GM23338 (cell line): Measurements from ENCODE around the gene SLC35G1. TPM values are rescaled to one million over a fixed set of nuclear protein-coding genes. Genes with fewer than 3 reads are reported as not detected.

ENCODE experiments used
- ATAC-seq: fragments of 200-7000 bp; cut with Tn5 transposase; 3 replicates; pipeline ENCODE4 v1.9.1; 2020
- DNase-seq: peaks from one replicate; pipeline ENCODE4 v3.0.0-alpha.2; 2015; ENCODE audit warnings: low spot score
- H2AFZ ChIP-seq: fragments of 200-600 bp; sonication (generic); 2 replicates; pipeline ENCODE4 v1.8.0; 2016; ENCODE audit warnings: antibody characterized with exemption, mild to moderate bottlenecking, moderate library complexity
- H3F3A ChIP-seq: fragments of 200-600 bp; sonication (generic); replicated peaks from 2 replicates; pipeline ENCODE4 v1.8.0; 2017; ENCODE audit warnings: antibody characterized with exemption, mixed run types, low read depth
- H3K27ac ChIP-seq: fragments of 200-600 bp; sonication (generic); 2 replicates; pipeline ENCODE4 v1.6.1; 2016; ENCODE audit warnings: low read depth
- H3K27me3 ChIP-seq: fragments of 200-600 bp; sonication (generic); 2 replicates; pipeline ENCODE4 v1.8.0; 2016; ENCODE audit warnings: mild to moderate bottlenecking, mixed run types, moderate library complexity; ENCODE audit not compliant: insufficient read depth
- H3K36me3 ChIP-seq: fragments of 200-600 bp; sonication (generic); 2 replicates; pipeline ENCODE4 v1.8.0; 2016; ENCODE audit warnings: mild to moderate bottlenecking; ENCODE audit not compliant: insufficient read depth
- H3K4me1 ChIP-seq: fragments of 200-600 bp; sonication (generic); 2 replicates; pipeline ENCODE4 v1.8.0; 2016; ENCODE audit warnings: mild to moderate bottlenecking, moderate library complexity; ENCODE audit not compliant: insufficient read depth
- H3K4me2 ChIP-seq: fragments of 200-600 bp; sonication (generic); 2 replicates; pipeline ENCODE4 v1.7.1; 2017; ENCODE audit warnings: mixed run types
- H3K4me3 ChIP-seq: fragments of 200-600 bp; sonication (generic); 2 replicates; pipeline ENCODE4 v1.6.1; 2016; ENCODE audit warnings: mixed run types
- H3K79me2 ChIP-seq: fragments of 200-600 bp; sonication (generic); replicated peaks from 2 replicates; pipeline ENCODE4 v1.8.0; 2017; ENCODE audit warnings: mild to moderate bottlenecking; ENCODE audit not compliant: insufficient read depth
- H3K9me2 ChIP-seq: fragments of 200-600 bp; sonication (generic); 2 replicates; pipeline ENCODE4 v1.8.0; 2017; ENCODE audit not compliant: insufficient read depth
- H4K20me1 ChIP-seq: fragments of 200-600 bp; sonication (generic); replicated peaks from 2 replicates; pipeline ENCODE4 v1.8.0; 2017; ENCODE audit warnings: mild to moderate bottlenecking; ENCODE audit not compliant: insufficient read depth
- H3K27ac Mint-ChIP-seq: 2 replicates; pipeline ENCODE4 v1.8.0; 2020; ENCODE audit warnings: inconsistent platforms, mild to moderate bottlenecking, moderate library complexity, mixed read lengths
- H3K27me3 Mint-ChIP-seq: 3 replicates; pipeline ENCODE4 v1.8.0; 2022; ENCODE audit warnings: low read depth, mild to moderate bottlenecking, moderate library complexity, mixed read lengths, inconsistent platforms; ENCODE audit not compliant: insufficient read depth, poor library complexity
- H3K36me3 Mint-ChIP-seq: 3 replicates; pipeline ENCODE4 v1.8.0; 2021; ENCODE audit warnings: low read depth, mild to moderate bottlenecking, inconsistent platforms, moderate library complexity, mixed read lengths
- H3K4me1 Mint-ChIP-seq: 3 replicates; pipeline ENCODE4 v1.8.0; 2020; ENCODE audit warnings: mild to moderate bottlenecking, inconsistent platforms, mixed read lengths
- H3K4me3 Mint-ChIP-seq: 3 replicates; pipeline ENCODE4 v1.8.0; 2021; ENCODE audit warnings: moderate library complexity, mild to moderate bottlenecking, inconsistent platforms, mixed read lengths
- H3K9me3 Mint-ChIP-seq: 3 replicates; pipeline ENCODE4 v1.8.0; 2020; ENCODE audit warnings: moderate library complexity, mild to moderate bottlenecking, inconsistent platforms, mixed read lengths
- EZH2 ChIP-seq: fragments of 200-600 bp; sonication (generic); IDR thresholded peaks from one replicate; pipeline ENCODE4 v1.8.0; 2017; ENCODE audit warnings: antibody characterized with exemption, mild to moderate bottlenecking, low read depth; ENCODE audit not compliant: unreplicated experiment
- EZH2phosphoT487 ChIP-seq: fragments of 200-600 bp; sonication (generic); IDR thresholded peaks from one replicate; pipeline ENCODE4 v1.8.1; 2018; ENCODE audit warnings: antibody characterized with exemption; ENCODE audit not compliant: unreplicated experiment
- JUNB ChIP-seq: IDR thresholded peaks from one replicate; pipeline ENCODE4 v1.6.1; 2016; ENCODE audit warnings: antibody characterized with exemption; ENCODE audit not compliant: unreplicated experiment
- NANOG ChIP-seq: IDR thresholded peaks from 2 replicates; pipeline ENCODE4 v1.6.1; 2016; ENCODE audit warnings: antibody characterized with exemption, borderline replicate concordance
- POLR2AphosphoS5 ChIP-seq: IDR thresholded peaks from 2 replicates; pipeline ENCODE4 v1.6.1; 2016; ENCODE audit warnings: antibody characterized with exemption, low read depth
- STAT1 ChIP-seq: IDR thresholded peaks from one replicate; pipeline ENCODE4 v1.6.1; 2016; ENCODE audit warnings: antibody characterized with exemption; ENCODE audit not compliant: unreplicated experiment
- ZNF114 ChIP-seq: fragments of 250-450 bp; sonication (Bioruptor Pico); IDR thresholded peaks from 2 replicates; pipeline ENCODE4 v1.5.0; 2020; ENCODE audit warnings: mild to moderate bottlenecking, moderate library complexity
- ZNF331 ChIP-seq: fragments of 250-450 bp; sonication (Bioruptor Pico); IDR thresholded peaks from 2 replicates; pipeline ENCODE4 v1.5.0; 2020; ENCODE audit warnings: low read depth, mild to moderate bottlenecking, moderate library complexity
- polyA plus RNA-seq: library from polyadenylated mRNA; unstranded; fragments of >200 nt; fragmentation: Nextera tagmentation; extraction: Ambion mirVana; gene quantifications from 2 replicates; pipeline ENCODE4 v1.2.1, GENCODE V29; 2016
- total RNA-seq: library from RNA; depleted of rRNA; stranded (reverse); fragments of >200 nt; shearing (Covaris generic); gene quantifications from 2 replicates; pipeline ENCODE4 v1.2.3, GENCODE V29; 2014
- TF ChIP-seq, protein P1 (sequence below): IDR thresholded peaks from one replicate; pipeline ENCODE4 v1.6.1; 2018; ENCODE audit warnings: antibody characterized with exemption; ENCODE audit not compliant: unreplicated experiment
- TF ChIP-seq, protein P2 (sequence below): fragments of 250-450 bp; sonication (Bioruptor Pico); IDR thresholded peaks from 2 replicates; pipeline ENCODE4 v1.5.0; 2020; ENCODE audit warnings: mild to moderate bottlenecking, moderate library complexity
- TF ChIP-seq, protein P3 (sequence below): IDR thresholded peaks from 2 replicates; pipeline ENCODE4 v1.6.1; 2016; ENCODE audit warnings: antibody characterized with exemption

Gene SLC35G1
- total and polyA plus RNA-seq, 2 experiments from 2014 or later, result 3.9 to 4.1 TPM

DNA sequence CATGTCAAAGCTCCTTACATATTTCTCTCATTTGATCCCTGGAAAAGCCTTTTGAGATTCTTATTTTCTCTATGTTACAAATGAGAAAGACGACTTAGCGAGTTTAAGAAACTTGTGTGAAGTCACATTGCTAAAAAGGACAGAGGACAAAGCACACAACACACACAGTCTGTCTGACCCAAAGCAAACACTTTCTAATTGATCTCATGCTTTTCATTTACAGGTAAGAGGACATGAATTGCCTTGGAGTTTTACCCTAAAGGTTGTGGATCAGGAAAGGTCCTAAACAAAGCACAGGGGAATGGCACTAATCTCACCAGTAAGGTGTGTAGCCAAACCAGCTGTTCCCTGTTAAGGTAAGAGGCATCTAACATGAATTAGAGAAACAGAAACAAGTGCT lies 18.7 kb downstream of the SLC35G1 start (continued):
- TF ChIP-seq, protein P1, sequence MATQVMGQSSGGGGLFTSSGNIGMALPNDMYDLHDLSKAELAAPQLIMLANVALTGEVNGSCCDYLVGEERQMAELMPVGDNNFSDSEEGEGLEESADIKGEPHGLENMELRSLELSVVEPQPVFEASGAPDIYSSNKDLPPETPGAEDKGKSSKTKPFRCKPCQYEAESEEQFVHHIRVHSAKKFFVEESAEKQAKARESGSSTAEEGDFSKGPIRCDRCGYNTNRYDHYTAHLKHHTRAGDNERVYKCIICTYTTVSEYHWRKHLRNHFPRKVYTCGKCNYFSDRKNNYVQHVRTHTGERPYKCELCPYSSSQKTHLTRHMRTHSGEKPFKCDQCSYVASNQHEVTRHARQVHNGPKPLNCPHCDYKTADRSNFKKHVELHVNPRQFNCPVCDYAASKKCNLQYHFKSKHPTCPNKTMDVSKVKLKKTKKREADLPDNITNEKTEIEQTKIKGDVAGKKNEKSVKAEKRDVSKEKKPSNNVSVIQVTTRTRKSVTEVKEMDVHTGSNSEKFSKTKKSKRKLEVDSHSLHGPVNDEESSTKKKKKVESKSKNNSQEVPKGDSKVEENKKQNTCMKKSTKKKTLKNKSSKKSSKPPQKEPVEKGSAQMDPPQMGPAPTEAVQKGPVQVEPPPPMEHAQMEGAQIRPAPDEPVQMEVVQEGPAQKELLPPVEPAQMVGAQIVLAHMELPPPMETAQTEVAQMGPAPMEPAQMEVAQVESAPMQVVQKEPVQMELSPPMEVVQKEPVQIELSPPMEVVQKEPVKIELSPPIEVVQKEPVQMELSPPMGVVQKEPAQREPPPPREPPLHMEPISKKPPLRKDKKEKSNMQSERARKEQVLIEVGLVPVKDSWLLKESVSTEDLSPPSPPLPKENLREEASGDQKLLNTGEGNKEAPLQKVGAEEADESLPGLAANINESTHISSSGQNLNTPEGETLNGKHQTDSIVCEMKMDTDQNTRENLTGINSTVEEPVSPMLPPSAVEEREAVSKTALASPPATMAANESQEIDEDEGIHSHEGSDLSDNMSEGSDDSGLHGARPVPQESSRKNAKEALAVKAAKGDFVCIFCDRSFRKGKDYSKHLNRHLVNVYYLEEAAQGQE, result no peak
- TF ChIP-seq POLR2AphosphoS5 (no peak), NANOG (no peak)

DNA sequence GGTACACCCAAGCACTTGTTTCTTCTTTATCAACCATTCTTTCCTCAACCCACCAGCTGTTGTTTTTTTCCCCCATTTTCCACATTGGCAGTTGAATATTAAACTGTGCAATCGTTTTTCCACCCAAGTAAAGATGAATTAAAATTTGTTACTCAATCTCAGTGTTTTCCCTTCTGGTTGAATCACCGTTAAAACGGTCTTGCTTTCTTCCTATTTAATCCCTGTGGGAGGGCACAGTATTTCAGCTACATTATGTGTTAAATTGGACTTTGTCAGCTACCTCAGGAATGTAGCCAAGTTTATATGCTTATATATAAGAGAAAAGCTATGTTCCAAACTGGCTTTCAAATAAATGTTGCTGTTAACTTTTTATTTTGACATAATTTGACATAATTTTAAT lies 19.9 kb downstream of the SLC35G1 start:
- Histone ChIP-seq H3K27me3 (no peaks in the 10 kb centered on the region), H3K9me2 (no peaks in the 10 kb centered on the region), H4K20me1 (no peaks in the 10 kb centered on the region; the same call in 1 of the 2 replicates), H3F3A (no peaks in the 10 kb centered on the region), H3K4me2 (no peak overlapping the region), H3K79me2 (no peaks in the 10 kb centered on the region), H3K4me3 (no peak overlapping the region), H3K36me3 (no peaks in the 10 kb centered on the region), H3K27ac (no peak overlapping the region), H3K4me1 (no peaks in the 10 kb centered on the region), H2AFZ (no peak overlapping the region)
- ATAC-seq (no peak), DNase-seq (no peak)
- peaks cover 13% of the 10 kb centered on the region for H3K4me1 Mint-ChIP-seq
- no peak overlapping the region for H3K27ac Mint-ChIP-seq
- peaks cover 3% of the 10 kb centered on the region for H3K27me3 Mint-ChIP-seq
- no peaks in the 10 kb centered on the region for H3K36me3 Mint-ChIP-seq
- H3K9me3 Mint-ChIP-seq, result no peaks in the 10 kb centered on the region
- H3K4me3 Mint-ChIP-seq, result no peak overlapping the region
- no peak for TF ChIP-seq EZH2phosphoT487
- TF ChIP-seq ZNF331, result no peak
- TF ChIP-seq, protein P2, sequence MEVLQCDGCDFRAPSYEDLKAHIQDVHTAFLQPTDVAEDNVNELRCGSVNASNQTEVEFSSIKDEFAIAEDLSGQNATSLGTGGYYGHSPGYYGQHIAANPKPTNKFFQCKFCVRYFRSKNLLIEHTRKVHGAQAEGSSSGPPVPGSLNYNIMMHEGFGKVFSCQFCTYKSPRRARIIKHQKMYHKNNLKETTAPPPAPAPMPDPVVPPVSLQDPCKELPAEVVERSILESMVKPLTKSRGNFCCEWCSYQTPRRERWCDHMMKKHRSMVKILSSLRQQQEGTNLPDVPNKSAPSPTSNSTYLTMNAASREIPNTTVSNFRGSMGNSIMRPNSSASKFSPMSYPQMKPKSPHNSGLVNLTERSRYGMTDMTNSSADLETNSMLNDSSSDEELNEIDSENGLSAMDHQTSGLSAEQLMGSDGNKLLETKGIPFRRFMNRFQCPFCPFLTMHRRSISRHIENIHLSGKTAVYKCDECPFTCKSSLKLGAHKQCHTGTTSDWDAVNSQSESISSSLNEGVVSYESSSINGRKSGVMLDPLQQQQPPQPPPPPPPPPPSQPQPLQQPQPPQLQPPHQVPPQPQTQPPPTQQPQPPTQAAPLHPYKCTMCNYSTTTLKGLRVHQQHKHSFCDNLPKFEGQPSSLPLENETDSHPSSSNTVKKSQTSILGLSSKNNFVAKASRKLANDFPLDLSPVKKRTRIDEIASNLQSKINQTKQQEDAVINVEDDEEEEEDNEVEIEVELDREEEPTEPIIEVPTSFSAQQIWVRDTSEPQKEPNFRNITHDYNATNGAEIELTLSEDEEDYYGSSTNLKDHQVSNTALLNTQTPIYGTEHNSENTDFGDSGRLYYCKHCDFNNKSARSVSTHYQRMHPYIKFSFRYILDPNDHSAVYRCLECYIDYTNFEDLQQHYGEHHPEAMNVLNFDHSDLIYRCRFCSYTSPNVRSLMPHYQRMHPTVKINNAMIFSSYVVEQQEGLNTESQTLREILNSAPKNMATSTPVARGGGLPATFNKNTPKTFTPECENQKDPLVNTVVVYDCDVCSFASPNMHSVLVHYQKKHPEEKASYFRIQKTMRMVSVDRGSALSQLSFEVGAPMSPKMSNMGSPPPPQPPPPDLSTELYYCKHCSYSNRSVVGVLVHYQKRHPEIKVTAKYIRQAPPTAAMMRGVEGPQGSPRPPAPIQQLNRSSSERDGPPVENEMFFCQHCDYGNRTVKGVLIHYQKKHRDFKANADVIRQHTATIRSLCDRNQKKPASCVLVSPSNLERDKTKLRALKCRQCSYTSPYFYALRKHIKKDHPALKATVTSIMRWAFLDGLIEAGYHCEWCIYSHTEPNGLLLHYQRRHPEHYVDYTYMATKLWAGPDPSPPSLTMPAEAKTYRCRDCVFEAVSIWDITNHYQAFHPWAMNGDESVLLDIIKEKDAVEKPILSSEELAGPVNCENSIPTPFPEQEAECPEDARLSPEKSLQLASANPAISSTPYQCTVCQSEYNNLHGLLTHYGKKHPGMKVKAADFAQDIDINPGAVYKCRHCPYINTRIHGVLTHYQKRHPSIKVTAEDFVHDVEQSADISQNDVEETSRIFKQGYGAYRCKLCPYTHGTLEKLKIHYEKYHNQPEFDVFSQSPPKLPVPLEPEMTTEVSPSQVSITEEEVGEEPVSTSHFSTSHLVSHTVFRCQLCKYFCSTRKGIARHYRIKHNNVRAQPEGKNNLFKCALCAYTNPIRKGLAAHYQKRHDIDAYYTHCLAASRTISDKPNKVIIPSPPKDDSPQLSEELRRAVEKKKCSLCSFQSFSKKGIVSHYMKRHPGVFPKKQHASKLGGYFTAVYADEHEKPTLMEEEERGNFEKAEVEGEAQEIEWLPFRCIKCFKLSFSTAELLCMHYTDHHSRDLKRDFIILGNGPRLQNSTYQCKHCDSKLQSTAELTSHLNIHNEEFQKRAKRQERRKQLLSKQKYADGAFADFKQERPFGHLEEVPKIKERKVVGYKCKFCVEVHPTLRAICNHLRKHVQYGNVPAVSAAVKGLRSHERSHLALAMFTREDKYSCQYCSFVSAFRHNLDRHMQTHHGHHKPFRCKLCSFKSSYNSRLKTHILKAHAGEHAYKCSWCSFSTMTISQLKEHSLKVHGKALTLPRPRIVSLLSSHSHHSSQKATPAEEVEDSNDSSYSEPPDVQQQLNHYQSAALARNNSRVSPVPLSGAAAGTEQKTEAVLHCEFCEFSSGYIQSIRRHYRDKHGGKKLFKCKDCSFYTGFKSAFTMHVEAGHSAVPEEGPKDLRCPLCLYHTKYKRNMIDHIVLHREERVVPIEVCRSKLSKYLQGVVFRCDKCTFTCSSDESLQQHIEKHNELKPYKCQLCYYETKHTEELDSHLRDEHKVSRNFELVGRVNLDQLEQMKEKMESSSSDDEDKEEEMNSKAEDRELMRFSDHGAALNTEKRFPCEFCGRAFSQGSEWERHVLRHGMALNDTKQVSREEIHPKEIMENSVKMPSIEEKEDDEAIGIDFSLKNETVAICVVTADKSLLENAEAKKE (CRISPR knock-in tag), result no peak
- no peak for TF ChIP-seq JUNB
- TF ChIP-seq, protein P1, result no peak
- no peak for TF ChIP-seq POLR2AphosphoS5
- TF ChIP-seq STAT1, result no peak
- TF ChIP-seq, protein P3, sequence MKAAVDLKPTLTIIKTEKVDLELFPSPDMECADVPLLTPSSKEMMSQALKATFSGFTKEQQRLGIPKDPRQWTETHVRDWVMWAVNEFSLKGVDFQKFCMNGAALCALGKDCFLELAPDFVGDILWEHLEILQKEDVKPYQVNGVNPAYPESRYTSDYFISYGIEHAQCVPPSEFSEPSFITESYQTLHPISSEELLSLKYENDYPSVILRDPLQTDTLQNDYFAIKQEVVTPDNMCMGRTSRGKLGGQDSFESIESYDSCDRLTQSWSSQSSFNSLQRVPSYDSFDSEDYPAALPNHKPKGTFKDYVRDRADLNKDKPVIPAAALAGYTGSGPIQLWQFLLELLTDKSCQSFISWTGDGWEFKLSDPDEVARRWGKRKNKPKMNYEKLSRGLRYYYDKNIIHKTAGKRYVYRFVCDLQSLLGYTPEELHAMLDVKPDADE, result no peak
- TF ChIP-seq EZH2, result no peak
- no peak for TF ChIP-seq NANOG
- TF ChIP-seq ZNF114 (CRISPR knock-in tag), result no peak
